HG03095 (cell line): ENCODE data around the gene MLN.

Source experiments
- ATAC-seq: cut with Tn5 transposase; IDR thresholded peaks from one replicate; pipeline ENCODE4 v1.9.1; 2021; ENCODE audit warnings: moderate library complexity; ENCODE audit not compliant: unreplicated experiment

The MLN gene, protein sequence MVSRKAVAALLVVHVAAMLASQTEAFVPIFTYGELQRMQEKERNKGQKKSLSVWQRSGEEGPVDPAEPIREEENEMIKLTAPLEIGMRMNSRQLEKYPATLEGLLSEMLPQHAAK

DNA sequence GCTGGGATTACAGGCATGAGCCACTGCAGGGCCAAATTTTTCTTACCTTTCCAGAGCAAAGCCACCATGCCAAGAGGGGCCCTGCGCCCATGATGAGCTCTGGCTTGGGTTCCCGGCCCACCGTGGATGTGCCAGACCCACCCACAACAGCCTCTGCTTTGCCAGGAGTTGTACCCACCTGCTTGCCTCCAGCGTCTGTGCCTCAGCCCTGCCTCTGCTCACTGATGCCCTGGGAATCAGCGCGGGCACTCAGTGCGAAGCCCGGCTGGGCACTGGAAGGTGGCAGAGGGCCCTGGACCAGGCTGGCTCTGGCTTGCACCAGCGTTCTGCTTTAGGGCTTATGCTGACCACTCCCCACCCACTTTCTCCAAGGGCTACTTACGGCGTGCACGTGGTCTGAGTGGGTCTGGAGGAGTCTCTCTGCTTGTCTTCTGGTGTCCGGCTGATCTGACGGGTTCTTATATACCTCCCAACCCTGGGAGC, at the start of gene MLN:
MLN (minus strand) TSS at position 433 of the 483 bp plus-strand sequence. CDS start 2,840 bp downstream, outside the sequence.
- ATAC-seq = no peak

DNA sequence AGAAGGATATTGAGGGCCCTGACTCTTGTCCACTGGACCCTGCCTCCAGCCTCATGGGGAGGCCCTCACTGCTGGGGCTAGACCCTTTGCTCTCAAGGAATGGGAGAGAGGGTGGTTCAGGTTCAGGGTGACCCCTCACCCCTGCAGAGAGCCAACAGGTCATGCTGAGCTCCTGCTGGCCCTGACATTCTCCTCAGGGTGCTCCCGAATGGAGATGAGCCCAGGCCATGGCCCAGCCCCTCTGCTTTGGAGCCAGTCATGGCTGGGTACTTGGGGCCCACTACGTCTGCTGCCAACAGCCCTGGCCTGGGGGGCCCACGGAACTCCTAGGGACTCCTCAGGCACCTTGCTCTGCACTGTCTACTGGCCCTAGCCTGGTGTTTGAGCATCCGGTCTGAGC, 49.2 kb upstream of the MLN start:
- no peak for ATAC-seq

DNA sequence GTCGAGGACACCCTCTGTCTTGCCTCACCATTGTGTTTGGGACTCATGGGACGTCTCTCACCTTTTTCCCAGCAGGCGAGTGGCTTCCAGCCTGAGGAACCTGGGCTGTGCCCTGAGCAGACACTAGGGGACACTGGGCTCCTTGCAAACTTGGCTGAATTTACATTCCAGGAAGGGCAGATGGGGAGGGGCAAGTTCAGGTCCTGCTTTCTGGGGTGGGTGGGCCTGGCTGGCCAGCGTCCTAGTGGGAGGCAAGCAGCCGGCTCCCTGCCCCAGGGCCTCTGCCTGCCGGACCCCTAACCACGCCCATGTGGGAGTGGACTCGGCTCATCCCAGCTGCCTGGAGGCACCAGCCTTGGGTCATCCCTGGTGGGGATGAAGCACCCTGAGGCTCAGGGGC, 48.2 kb upstream of the MLN start:
- ATAC-seq = no peak

DNA sequence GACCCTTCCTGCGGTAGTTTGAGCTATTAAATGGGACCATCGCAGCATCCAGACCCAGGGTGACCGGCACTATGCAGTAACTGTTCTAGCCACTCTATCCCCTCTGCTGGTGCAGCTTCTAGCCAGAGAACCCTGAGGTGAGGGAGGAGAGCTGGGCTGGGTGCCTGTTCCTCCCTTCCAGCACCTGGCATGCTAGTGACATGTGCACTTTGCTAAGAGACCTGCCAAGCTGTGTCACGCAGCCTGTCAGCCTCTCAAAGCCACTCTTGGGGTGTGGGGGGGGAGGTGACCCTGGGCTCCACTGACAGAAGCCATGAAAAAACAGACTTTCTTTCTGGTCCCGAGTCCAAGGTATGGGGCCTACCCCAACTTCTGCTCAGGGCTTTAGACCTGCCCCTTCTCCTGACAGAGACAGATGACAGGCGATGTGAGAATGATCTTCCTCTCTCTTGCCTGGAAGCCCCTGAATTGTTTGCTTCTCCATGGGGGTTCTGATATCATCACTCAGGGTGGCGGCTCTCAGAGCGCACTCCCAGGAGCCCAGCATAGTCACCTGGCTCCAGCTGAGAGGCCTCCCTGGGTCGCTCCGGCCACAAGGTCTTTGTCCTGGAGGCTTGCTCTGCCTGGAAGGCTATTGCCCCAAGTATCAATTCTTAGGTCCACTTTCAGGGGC, 47.2 kb upstream of the MLN start:
- no peak for ATAC-seq

DNA sequence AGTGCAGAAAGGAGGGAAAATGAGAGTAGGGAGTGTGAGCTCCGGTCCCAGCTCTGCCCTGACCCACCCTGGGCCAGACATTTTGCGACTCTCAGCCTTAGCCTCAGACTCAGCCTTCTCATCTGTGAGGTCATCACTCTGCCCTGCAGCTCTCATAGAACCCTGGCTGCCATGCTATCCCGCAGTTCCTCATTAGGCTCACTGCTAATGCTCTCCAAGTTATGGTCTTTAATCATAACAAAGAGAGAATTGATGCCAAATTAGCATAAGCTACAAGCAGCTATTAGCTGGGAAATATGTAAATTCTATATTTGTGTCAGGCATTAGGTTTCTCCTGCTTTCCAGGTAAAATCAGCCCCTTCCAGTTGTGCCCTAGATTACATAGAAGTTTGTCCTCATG, 46.5 kb upstream of the MLN start:
- no peak for ATAC-seq

DNA sequence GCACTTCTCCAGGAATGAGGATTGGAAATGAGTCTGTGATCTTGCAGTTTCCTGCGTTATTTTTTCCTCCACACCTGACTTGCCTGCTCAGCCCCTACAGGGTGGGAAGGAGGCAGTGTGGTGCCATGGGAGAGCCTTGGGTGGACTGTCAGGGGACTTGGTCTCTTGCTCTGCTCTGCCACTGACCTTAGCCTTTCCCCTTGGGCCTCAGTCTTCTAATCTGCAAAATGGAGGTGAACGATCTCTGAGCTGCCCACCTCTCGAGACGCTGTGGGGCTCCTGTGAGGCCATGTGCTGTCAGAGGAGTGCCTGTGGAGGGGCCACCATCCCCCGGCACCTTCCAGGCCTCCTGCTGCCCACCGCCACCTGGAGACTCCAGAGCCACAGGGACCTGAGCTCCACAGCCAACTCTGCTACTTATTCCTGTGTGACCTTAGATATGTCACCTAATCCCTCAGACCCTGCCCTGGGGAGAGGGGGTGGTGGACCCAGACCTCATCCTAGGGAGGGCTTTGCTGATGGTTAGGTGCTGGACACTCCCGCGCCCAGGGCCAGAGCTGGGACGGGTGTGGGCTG, 45.8 kb upstream of the MLN start:
- no peak for ATAC-seq

DNA sequence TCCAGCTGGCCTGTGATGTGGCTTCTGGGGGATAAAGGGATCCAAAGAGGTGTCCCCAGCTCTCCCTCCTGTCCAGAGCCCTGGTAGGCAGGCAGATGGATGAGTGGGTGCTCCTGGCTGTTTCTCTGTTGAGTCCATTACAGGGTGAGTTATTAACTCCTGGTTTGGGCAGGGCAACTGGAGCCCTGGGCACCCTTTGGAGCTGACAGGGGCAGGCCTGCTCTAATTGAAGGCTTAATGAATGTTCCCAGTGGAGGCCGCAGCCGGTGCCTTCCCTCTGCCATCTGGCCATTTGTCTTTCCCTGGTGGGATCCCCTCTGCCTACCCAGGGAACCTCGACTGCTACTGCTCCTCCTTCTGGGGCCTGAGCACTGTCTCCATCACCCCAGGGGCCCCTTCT, 44.7 kb upstream of the MLN start:
- ATAC-seq = no peak

DNA sequence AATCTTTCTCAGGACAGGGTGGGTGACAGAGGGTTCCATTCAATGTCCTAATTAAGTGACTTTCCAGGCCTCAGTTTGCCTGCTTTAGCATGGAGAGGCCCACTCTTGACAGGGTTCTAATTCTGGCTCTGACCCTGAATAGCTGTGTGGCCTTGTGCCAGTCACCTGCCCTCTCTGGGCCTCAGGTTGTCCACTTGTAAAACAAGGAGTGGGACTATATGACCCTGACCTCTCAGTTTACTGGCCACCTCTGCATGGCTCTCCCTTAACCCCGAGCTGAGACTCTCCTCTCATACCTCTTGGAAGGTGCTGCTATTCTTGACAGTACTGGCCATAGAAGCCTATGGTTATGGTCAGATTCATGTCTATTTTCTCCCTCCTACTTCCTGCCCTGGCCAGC, 44.1 kb upstream of the MLN start:
- no peak for ATAC-seq

DNA sequence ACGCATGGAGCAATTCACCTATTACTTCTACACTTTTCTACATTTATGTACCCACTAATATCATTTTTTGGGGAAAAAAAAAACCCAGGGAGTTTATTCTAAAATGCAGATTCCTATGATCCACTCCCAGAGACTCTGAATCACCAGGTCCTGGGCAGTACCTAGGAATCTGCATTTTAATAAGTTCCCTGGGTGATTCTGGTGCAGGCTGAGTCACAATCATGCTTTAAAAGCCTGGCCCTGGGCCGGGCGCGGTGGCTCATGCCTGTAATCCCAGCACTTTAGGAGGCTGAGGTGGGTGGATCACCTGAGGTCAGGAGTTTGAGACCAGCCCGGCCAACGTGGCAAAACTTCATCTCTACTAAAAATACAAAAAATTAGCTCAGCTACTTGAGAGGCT, 43.3 kb upstream of the MLN start:
- ATAC-seq = no peak

DNA sequence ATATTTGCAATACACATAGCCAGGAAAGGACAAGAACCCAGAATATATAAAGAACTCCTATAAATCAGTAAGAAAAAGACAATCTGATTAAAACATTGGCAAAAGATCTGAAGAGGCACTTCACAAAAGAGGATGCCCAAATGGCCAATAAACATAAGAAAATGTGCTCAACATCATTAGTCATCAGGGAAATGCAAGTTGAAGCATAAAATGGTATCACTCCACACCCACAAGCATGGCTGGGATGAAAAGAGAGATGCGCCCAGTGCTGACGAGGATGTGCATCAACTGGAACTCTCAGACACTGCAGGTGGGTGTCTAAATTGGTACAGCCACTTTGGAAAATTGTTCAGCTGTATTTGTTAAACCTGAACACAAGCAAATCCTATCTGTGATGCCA, 42.4 kb upstream of the MLN start:
- ATAC-seq = no peak

DNA sequence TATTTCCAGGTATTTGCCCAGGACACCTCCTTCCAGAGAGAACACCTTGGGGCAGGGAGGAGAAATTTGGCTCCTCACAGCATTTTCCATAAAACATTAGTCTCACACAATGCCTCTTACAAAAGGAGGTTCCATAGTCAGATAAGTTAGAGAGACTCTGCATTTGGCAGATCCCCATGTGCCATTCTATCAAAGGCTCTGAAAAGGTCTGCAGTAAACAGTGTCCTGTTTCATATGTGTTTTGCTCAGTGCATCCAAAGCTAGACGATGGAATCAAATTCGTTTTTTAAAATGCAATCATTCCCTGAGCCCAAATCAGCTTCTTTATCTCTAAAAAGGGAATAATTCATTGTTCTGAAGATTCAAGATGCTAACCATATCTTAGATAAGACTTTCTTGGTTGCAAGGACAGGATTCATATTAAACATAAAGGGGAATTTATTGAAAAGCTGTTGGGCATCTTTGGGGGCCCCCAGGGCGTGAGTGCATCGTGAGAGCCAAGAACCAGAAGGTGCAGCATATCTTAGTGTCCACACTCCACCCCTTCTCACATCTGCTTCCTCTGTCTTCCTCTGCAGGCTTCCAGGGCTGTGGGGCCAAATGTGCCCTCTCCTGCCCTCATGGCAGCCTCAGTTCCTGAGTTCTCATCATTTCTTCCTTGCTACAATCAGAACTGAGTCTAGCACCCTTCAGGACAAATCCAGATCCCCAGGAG, 41.4 kb upstream of the MLN start:
- ATAC-seq = no peak

DNA sequence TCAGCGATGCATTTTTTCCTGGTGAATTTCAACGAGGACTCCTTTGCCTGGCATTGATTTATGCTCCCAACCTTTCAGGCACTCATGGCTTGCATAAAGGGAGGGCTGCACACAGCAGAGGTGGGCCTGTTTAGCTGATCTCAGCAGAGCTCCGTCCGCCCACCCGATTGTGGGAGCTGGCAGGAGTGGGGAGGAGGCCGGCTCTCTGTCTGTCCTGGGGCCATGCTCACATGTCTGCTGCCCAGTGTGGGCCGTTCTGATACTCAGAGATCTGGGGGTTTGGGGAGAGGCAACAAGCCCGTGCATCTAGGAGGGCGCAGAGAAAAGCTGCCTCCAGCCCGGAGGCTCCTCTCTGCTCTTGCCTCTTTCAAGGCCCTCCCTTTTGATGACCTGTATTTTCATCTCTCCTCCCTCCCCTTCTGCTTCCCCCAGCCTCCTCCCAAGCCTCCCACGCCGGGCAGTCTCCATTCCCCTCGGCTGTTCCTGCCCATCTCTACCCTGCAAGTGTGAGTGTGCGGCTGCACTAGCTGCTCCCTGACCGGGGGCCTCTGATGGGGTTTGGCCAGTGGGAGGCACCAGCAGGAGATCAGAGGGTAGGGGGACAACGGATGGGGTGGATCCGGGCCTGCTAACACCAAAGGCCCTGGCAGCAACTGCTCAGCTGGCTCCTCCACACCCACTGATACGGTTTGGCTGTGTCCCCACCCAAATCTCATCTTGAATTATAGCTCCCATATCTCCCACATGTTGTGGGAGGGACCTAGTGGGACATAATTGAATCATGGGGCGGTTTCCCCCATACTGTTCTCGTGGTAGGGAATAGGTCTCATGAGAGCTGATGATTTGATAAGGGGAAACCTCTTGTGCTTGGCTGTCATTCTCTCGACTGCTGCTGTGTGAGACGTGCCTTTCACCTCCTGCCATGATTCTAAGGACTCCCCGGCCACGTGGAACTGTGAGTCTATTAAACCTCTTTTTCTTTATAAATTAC, 39.6 kb upstream of the MLN start:
- no peak for ATAC-seq

DNA sequence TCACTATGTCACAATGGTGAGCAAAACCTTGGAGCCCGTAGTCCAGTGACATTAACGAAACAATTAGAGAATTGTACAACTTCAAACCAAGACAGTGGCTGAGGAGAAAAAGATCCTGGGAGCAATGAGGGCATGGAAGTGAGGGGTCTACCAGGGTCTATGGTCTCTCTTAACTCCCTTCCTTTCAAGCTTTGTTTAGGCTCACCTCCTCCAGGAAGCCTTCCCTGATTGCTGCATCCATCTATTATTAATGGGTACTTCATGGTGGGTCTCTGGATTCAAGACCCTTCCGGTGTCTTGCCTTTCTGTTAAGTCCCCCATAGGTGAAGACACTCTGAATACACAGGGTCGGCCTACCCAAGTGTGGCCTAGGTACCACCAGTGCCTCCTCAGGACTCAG, 38.1 kb upstream of the MLN start:
- ATAC-seq = no peak

DNA sequence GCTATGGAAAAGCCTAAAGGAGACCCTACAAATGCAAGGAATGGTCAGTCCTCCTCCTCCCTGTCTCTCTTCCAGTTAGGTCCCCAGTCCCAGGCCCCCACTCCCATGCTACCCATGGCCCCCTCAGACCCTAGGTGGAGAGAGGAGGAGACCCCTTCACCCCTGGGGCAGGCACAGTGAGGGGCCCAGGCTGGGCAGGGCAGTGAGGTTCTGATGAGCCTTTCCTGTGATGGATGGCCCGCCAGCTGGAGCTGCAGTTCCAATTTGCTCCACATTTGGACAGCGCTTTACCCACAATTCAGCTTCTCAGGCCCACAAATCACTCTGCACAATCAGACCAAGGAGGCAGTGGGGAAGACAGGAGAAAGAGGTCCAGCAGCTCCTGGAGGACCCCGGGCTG, 37.3 kb upstream of the MLN start:
- ATAC-seq = no peak

DNA sequence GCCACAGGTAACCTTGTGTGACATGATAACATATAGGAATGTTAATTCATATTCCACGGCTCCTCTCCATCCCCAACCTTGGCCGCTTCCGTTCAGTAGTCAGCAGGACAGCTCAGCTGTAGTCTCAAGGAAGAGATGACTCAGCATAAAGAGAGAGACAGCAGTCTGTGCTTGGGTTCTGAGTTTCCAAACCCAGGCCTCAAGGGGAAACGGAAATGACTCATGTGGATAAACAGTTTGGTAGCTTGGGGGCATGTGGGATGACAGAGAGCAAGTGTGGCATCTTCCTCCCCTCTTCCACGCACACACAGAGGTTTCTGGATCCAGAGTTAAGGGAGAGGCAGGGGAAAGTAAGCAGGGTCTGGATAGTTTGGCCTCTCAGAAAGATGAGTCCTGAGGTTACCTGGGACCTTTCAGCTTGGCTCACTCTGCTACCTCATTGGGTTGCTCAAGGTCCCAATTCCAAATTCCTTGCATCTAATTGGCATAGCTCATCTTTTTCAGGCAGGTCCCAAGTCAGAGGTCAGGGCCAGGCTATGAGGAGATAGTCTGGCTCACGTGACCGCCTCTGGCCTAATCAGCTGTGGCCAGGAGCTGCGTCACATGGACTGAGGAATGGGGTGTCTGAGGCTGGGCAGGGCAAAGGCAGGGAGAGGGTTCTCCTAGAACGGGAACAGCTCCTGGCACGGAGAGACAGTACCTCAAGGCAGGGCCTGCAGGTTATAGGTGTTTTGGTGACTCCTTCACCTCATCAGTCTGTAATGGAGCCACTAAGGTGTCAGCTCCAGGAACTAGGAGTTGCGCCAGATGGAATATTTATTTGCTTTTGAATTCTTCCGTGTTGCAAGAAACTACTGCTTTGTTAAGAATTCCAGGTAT, 36.5 kb upstream of the MLN start:
- ATAC-seq = no peak

DNA sequence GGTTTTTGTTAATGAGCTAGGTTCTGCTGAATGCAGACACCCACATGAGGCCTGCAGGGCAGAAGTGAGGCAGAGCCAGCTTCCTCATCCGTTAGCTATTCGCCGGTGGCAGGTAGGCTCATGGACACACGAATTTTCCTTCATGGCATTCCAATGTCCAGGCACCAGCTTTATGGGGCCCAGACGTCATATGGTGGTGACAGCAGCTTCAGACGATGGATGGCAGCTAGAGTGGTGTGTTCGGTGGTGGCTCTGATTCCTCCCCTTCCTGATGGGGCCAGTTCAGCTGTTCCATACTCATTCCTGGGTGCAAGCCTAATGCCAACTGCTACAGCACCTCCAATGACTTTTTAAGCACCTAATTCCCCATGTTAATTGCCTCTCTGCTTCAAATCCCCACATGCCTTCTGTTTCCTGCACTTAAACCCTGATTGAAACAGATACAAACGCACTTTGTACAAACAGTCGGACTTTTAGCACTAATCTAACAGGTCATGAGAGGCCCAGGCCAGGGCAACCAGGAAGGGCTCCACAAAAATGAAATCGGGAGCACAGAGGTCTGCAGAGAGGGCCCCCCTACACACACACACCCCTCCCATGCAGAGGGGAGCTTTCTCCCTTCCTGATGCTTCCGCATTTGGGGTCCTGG, 35.7 kb upstream of the MLN start:
- no peak for ATAC-seq

DNA sequence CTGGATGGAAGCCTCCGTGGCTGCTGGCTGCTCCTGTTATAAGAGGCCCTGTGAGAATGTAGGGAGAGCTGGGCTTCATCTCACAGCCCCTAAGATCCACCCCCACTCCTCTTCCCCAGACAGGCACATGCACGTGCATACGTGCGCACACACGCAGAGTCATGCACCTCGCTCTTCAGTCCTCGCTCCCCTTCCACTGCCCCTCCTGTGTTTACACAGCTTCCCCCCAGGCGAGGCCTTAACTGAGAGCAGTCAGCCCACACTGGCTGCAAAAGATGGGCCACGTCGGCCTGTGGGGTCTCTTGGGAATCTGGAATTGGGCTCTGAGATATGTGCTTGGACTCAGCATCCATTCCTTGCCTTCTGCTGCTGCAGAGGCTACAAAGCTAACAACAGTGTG, 35.2 kb upstream of the MLN start:
- ATAC-seq = no peak

DNA sequence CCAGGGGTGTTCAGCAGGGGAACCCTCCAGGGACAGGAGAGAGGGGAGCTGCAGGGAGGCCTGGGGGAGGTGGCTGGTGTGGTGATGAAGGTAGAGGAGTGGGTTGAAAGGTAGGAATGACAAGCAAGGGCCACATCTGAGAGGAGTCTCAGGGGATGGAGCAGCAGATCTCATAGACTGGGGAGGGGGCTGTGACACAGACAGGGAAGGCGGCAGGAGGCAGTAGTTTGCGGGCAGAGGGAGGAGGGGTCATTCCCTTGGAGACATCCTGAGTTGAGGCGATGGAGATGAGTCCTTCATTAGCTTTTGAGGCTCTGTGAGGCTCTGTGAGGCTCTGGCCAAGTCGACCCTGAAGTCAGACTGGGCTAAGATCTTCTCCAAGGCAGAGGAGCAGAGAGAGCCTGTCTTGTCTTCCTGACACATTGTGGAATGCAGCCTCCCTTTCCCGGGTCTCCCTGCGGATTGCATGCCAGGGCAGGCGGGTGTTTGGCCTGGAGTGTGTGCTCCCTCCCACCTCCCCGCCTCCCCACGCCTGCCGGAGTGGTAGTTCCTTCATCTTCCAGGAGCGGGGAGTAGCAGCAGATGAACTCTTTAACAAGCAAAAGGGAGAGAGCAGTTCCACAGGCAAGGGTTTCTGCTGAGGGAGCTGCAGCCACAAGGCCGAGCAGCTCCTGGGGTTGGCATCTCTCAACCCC, 34.3 kb upstream of the MLN start:
- ATAC-seq = no peak
